Measurements from ENCODE around the gene GSC2.

The GSC2 gene

DNA sequence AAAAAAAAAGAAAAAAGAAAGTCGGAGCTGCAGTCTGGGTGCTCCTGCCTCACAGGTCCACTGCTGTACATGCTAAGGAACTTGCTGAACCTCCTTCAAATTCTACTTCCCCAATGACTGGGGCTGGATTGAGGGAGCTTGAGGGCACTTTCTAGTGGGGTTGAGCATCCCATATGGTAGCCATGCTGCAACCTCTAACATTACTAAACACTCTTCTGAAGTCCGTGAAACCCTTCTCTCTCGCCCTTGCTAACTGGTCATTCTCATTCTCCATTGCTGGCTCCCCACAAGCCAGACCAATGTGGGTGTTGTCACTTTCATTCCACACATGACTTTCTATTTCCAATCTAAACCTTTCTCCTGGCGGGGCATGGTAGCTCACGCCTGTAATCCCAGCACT, 6.9 kb downstream of the GSC2 start:
- peak overlapping the region; percentile 89 to 99 (median 96) for H3K4me2 ChIP-seq
- peak overlapping the region; percentile 82 to 93 (median 88); a peak in 21 of 22 replicates for H3K9ac ChIP-seq
- H3K4me3 ChIP-seq = peak overlapping the region; percentile 80 to 96 (median 90)
- H3K4me1 ChIP-seq = peaks cover 11 to 17% (median 14%) of the 10 kb centered on the region in 10 experiments
- peaks cover 0 to 54% (median 31%) of the 10 kb centered on the region in 11 experiments; a peak in 15 of 22 replicates for H4K20me1 ChIP-seq
- H3K9me3 ChIP-seq (replicated peaks in 1 of 11) = no peaks in the 10 kb centered on the region
- no peak for TF ChIP-seq Cebpa-rat (IDR thresholded peaks at IDR 0.05)
- H3K27ac ChIP-seq = peak overlapping the region in 1 of 11 experiments; percentile 77; a peak in 1 of 22 replicates
- peaks cover 46 to 50% (median 47%) of the 10 kb centered on the region in 11 experiments for H3K36me3 ChIP-seq
- peaks cover 0 to 10% (median 4%) of the 10 kb centered on the region in 11 experiments; a peak in 15 of 22 replicates for H3K27me3 ChIP-seq

DNA sequence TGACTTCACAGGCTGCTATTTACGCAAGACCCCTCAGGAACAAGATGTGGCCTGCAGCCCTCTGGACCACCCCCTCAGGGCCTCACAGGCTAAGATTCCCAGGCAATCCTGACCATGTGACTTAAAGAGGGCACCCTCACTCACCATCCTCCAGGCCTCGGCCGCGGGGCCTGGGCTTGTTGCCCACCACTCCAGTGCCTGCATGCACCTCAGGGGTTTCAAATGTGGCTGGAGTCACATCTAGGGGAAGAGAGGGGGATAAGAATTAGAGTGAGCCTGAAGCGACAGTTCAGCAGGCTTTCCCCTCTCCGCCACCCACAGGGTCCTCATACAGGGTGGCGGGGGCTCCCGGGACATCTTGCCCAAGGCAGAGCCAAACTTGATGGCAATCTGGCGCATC, 7.7 kb downstream of the GSC2 start:
- Histone ChIP-seq H3K36me3 (peaks cover 54 to 59% (median 55%) of the 10 kb centered on the region in 11 experiments), H3K27ac (no peak overlapping the region), H3K4me3 (0 out of 20 replicates have a peak overlapping the region, but pooled peaks of 1 of the 10 experiments have one; percentile 96), H3K4me2 (peak overlapping the region in 2 of 11 experiments; percentile 89 to 98; a peak in 2 of 22 replicates), H3K27me3 (peaks cover 0 to 2% (median 0%) of the 10 kb centered on the region in 11 experiments; a peak in 2 of 22 replicates), H3K9me3 (replicated peaks in 1 of 11) (no peaks in the 10 kb centered on the region), H3K9ac (peak overlapping the region in 9 of 11 experiments; percentile 3 to 93 (median 24); a peak in 6 of 22 replicates), H4K20me1 (peaks cover 0 to 62% (median 38%) of the 10 kb centered on the region in 11 experiments; a peak in 15 of 22 replicates), H3K4me1 (peaks cover 11 to 17% (median 14%) of the 10 kb centered on the region in 10 experiments)
- TF ChIP-seq Cebpa-rat (IDR thresholded peaks at IDR 0.05) = no peak

DNA sequence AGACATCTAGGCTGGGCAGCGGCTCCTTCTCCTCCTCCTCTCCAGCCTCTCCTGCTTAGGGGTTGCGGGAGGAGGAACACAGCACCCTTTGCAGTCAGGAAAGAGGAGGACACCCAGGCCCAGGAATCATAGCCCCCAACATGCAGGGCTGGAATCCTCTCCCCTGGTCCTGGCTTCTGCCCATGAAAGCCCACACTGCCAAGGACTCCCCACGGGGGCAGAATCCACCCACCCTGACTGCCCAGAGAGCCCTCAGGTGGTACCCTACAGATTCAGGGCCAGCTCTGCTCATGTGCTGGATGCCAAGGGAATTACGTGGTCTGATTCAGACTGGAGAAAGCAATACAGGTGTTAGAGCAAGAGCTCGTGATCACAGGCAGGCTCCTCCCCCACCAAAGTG, 10.1 kb downstream of the GSC2 start:
- 0 out of 22 replicates have a peak overlapping the region, but pooled peaks of 1 of the 11 experiments have one; percentile 15 for H3K9ac ChIP-seq
- H3K27ac ChIP-seq = no peak overlapping the region
- no peaks in the 10 kb centered on the region for H3K27me3 ChIP-seq
- H3K4me3 ChIP-seq = no peak overlapping the region
- no peak for TF ChIP-seq Cebpa-rat (IDR thresholded peaks at IDR 0.05)
- no peaks in the 10 kb centered on the region for H3K9me3 ChIP-seq (replicated peaks in 1 of 11)
- H3K36me3 ChIP-seq = peaks cover 76 to 83% (median 79%) of the 10 kb centered on the region in 11 experiments
- H3K4me1 ChIP-seq = peaks cover 11 to 17% (median 14%) of the 10 kb centered on the region in 10 experiments
- no peak overlapping the region for H3K4me2 ChIP-seq
- peaks cover 0 to 75% (median 49%) of the 10 kb centered on the region in 11 experiments; a peak in 15 of 22 replicates for H4K20me1 ChIP-seq

DNA sequence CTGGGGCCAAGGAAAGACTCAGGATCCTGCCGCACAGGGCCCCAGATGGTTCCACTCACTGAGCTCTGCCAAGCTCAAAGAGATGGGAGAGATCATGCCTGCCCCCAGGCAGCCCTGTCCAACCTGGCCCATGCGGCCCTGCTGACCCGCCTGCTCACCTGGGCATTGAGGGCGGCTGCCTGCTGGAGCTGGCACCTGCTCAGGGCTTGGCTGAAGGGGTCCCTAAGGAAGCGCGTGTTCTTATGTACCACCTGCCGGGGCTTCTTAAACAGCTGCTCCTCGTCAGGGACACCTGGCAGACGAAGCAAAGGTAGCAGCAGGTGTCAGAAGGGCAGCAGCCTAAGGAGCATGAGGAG, 11.1 kb downstream of the GSC2 start:
- Histone ChIP-seq H3K27ac (no peak overlapping the region), H3K9me3 (replicated peaks in 1 of 11) (no peaks in the 10 kb centered on the region), H3K9ac (0 out of 22 replicates have a peak overlapping the region, but pooled peaks of 1 of the 11 experiments have one; percentile 26), H4K20me1 (peaks cover 0 to 82% (median 54%) of the 10 kb centered on the region in 11 experiments; a peak in 15 of 22 replicates), H3K4me3 (no peak overlapping the region), H3K4me2 (no peak overlapping the region), H3K4me1 (peaks cover 11 to 17% (median 14%) of the 10 kb centered on the region in 10 experiments), H3K36me3 (peaks cover 86 to 93% (median 89%) of the 10 kb centered on the region in 11 experiments), H3K27me3 (no peaks in the 10 kb centered on the region)
- TF ChIP-seq Cebpa-rat (IDR thresholded peaks at IDR 0.05) = no peak

DNA sequence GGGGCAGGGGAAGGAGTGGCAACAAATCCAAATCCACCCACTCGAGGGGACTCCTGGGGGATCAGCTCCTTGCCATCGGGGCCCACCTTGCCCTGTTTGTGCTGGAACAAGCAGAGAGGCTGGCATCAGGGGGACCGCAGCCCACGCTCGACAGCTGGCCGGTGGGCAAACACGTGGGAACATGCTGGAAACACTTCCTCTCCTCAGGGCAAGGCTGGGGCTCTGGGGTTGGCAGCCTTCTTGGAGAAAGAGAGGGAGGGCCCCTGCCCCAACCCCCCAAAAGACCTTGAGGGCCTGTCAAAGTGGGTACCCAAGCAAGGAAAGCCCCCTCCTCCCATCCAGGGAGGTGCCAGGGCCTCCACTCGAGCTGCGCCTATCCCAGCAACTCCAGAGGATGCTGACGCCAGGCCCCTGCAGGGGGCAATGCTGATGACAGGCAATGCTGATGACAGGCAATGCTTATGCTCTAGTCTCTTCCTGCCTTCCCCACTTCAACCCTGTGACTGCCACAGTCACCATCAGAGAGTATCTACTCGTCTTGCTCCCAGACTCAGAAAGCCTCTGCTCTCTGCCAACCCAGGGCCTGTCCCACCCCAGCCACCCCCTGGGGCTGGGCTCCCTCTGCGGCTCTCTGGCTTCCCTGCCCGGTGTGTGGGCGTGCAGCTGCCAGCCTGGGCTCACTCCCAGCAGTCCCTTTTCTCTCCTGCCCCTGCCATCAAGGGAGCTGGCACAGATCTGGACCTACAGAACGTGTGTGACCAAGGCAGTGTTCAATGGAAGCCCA, 11.7 kb downstream of the GSC2 start:
- H4K20me1 ChIP-seq = peaks cover 0 to 82% (median 54%) of the 10 kb centered on the region in 11 experiments; a peak in 15 of 22 replicates

DNA sequence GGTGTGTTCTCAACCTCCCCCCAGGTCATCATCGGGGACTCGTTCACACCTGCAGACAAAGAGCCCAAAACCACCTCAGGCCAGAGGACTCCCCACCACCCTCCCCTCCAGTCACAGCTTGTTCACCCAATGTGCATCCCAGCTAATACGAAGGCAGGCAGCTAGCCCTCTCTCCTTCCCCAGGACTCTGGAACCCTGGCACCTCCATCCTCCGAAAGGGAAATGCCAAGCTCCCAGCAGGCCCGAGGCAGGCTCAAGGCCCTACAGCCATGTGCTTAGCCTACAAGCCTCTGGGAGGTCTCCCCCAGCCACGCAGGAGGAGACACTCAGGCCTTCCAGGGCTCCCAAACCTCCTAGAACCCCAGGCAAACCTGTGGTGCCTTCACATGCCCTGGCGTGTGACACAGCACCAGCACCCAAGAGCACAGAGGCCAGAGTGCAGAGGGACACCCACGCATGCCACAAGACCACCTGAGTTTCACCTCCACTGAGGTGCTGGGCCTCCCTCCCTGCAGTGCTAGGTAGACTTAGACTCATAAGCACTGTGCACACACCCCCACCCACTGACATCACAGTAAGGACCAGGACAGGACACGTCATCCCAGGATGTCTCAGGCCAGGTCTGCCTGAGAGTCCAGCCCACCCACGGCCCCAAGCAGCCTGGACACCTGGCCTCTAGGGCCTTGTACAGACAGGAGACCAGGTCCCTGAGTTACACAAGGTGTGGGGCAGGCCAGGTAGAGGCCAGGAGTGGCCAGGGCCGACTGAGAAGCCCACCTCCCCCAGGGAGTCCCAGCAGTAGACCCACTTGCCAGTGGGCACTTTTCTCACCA, 12.5 kb downstream of the GSC2 start:
- no peak for TF ChIP-seq Cebpa-rat (IDR thresholded peaks at IDR 0.05)
- Histone ChIP-seq H3K9me3 (replicated peaks in 1 of 11) (no peaks in the 10 kb centered on the region), H4K20me1 (peaks cover 0 to 82% (median 50%) of the 10 kb centered on the region in 11 experiments; a peak in 15 of 22 replicates), H3K4me1 (peaks cover 0 to 6% (median 1%) of the 10 kb centered on the region in 10 experiments; a peak in 6 of 20 replicates), H3K36me3 (peaks cover 95 to 100% (median 99%) of the 10 kb centered on the region in 11 experiments), H3K27ac (no peak overlapping the region), H3K4me2 (no peak overlapping the region), H3K9ac (peak overlapping the region in 2 of 11 experiments; percentile 5 to 8; a peak in 1 of 22 replicates), H3K4me3 (no peak overlapping the region), H3K27me3 (no peaks in the 10 kb centered on the region)

More for the DNA sequence above, 11.7 kb downstream of the GSC2 start:
- Histone ChIP-seq H3K9me3 (replicated peaks in 1 of 11) (no peaks in the 10 kb centered on the region), H3K27ac (no peak overlapping the region), H3K9ac (0 out of 22 replicates have a peak overlapping the region, but pooled peaks of 2 of the 11 experiments have one; percentile 8 to 26), H3K4me2 (no peak overlapping the region), H3K4me1 (peaks cover 5 to 12% (median 9%) of the 10 kb centered on the region in 10 experiments), H3K27me3 (no peaks in the 10 kb centered on the region), H3K36me3 (peaks cover 92 to 98% (median 95%) of the 10 kb centered on the region in 11 experiments), H3K4me3 (no peak overlapping the region)
- no peak for TF ChIP-seq Cebpa-rat (IDR thresholded peaks at IDR 0.05)

DNA sequence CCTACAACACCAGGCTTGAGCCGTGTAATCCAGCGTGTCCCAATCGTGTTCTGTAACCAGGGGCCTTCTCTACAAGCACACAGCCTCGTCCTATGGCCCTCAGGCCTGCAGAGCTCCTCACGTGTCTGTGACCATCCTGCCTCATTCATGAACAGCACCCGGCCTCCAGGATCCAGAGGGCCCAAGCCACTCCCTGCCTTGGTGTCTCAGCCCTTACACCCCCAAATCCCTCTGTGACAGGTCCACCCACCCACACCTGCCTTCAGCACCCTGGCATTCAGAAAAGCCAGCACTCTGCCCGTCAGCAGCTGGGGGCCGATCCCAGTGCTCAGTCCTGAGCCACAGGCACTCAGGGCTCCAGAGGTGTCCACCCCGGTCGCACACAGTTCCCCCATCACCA, 13.2 kb downstream of the GSC2 start:
- peaks cover 91 to 100% (median 99%) of the 10 kb centered on the region in 11 experiments for H3K36me3 ChIP-seq
- H4K20me1 ChIP-seq = peaks cover 0 to 79% (median 44%) of the 10 kb centered on the region in 11 experiments; a peak in 14 of 22 replicates

DNA sequence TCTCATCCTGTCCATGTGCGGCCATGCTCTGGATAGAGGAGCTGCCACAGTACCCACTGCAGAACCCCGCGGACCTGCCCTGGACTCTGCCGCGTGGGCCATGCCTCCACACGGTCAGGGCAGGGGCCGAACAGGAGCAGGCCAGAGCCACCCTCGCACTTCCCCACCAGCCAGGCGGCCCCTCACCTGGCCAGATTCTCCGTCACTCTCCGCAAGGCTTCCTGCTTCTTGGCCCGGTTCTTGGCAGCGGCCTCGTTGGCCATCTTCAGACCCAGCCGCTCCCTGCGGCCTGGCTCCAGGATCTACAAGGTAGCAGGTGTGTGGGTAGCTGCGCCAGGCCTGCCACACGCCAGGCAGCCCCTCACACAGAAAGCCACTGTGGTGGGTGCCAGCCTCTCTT, 15.2 kb downstream of the GSC2 start:
- Histone ChIP-seq H3K4me3 (no peak overlapping the region), H3K27ac (no peak overlapping the region), H3K27me3 (no peaks in the 10 kb centered on the region), H4K20me1 (peaks cover 0 to 89% (median 55%) of the 10 kb centered on the region in 11 experiments; a peak in 13 of 22 replicates), H3K9me3 (replicated peaks in 1 of 11) (no peaks in the 10 kb centered on the region), H3K36me3 (peaks cover 73 to 96% (median 86%) of the 10 kb centered on the region in 11 experiments), H3K4me2 (no peak overlapping the region), H3K4me1 (peaks cover 0 to 5% (median 0%) of the 10 kb centered on the region in 10 experiments; a peak in 1 of 20 replicates), H3K9ac (no peak overlapping the region)
- no peak for TF ChIP-seq Cebpa-rat (IDR thresholded peaks at IDR 0.05)

More for the DNA sequence above, 13.2 kb downstream of the GSC2 start:
- H3K9me3 ChIP-seq (replicated peaks in 1 of 11) = no peaks in the 10 kb centered on the region
- TF ChIP-seq Cebpa-rat (IDR thresholded peaks at IDR 0.05) = no peak
- H3K4me2 ChIP-seq = no peak overlapping the region
- H3K27me3 ChIP-seq = no peaks in the 10 kb centered on the region
- H3K9ac ChIP-seq = no peak overlapping the region
- no peak overlapping the region for H3K27ac ChIP-seq
- no peak overlapping the region for H3K4me3 ChIP-seq
- H3K4me1 ChIP-seq = peaks cover 0 to 5% (median 0%) of the 10 kb centered on the region in 10 experiments; a peak in 1 of 20 replicates
